Kidney (tissue), 14 donors: ENCODE measurements around the gene ADIG. TPM values are rescaled to one million over a fixed set of nuclear protein-coding genes. Genes with fewer than 3 reads are reported as not detected.

Experiments
- DNase-seq, 5 donors: peaks; one replicate each; pipeline ENCODE4 v3.0.0-alpha.2; 2013 to 2020
- FAIRE-seq: peaks from 2 replicates; lab custom pipeline; 2012; peaks lifted over from hg19 to GRCh38; lab: Jason Lieb, UNC
- H3K27ac ChIP-seq, 2 donors: one replicate each; pipeline ENCODE4 v1.7.0; 2013; ENCODE audit warnings: low read depth in 2 of 2, low read length in 2 of 2, inconsistent platforms in 1 of 2
- H3K27me3 ChIP-seq: one replicate; pipeline ENCODE4 v1.7.1; 2013; ENCODE audit warnings: low read length, inconsistent platforms; ENCODE audit not compliant: control insufficient read depth, insufficient read depth
- H3K36me3 ChIP-seq, 3 donors: one replicate each; pipeline versions ENCODE4 v1.7.0 to v1.7.1; 2013; ENCODE audit warnings: low read length in 3 of 3, control low read depth in 1 of 3, inconsistent platforms in 1 of 3; ENCODE audit not compliant: insufficient read depth in 3 of 3, control insufficient read depth in 2 of 3
- H3K4me1 ChIP-seq, 3 donors: one replicate each; pipeline versions ENCODE4 v1.7.0 to v1.7.1; 2013; ENCODE audit warnings: low read length in 3 of 3, inconsistent platforms in 1 of 3, low read depth in 1 of 3; ENCODE audit not compliant: control insufficient read depth in 2 of 3, insufficient read depth in 2 of 3
- H3K4me3 ChIP-seq, 3 donors: one replicate each; pipeline versions ENCODE4 v1.7.0 to v1.8.1; 2013; ENCODE audit warnings: low read length in 3 of 3, control low read depth in 1 of 3, inconsistent platforms in 1 of 3
- H3K9ac ChIP-seq, 3 donors: one replicate each; pipeline versions ENCODE4 v1.7.0 to v1.7.1; 2013; ENCODE audit warnings: low read length in 3 of 3, control low read depth in 1 of 3, inconsistent platforms in 1 of 3
- H3K9me3 ChIP-seq, 3 donors: one replicate each; pipeline versions ENCODE4 v1.7.0 to v1.7.1; 2013; ENCODE audit warnings: low read length in 3 of 3, control low read depth in 1 of 3, inconsistent platforms in 1 of 3; ENCODE audit not compliant: control insufficient read depth in 2 of 3, insufficient read depth in 1 of 3
- CTCF ChIP-seq: IDR thresholded peaks from 3 replicates; pipeline ENCODE4 v1.5.1; 2012; ENCODE audit warnings: mild to moderate bottlenecking, moderate library complexity, borderline replicate concordance; ENCODE audit not compliant: insufficient read depth; ENCODE audit errors: extremely low read depth
- intact Hi-C: fragments of 100-400 bp; cut with DNase I; formaldehyde crosslinking; loops from one replicate; pipeline ENCODE4 v1.11.1; 2022
- polyA plus RNA-seq: library from polyadenylated mRNA; stranded (reverse); fragments of 350-450 nt; fragmentation: Illumina TruSeq; extraction: RNeasy Lipid Tissue Mini Kit (QIAGEN cat#74804); gene quantifications from one replicate; pipeline ENCODE4 v1.2.3, GENCODE V29; 2014; ENCODE audit warnings: low read depth, low replicate concordance; ENCODE audit not compliant: insufficient read depth
- total RNA-seq: library from RNA; stranded (reverse); fragmentation: NEBNext Ultra II Directional; extraction: Animal tissue kit (Norgen Biotek cat#: 25700); gene quantifications from one replicate; pipeline ENCODE4 v1.2.1, GENCODE V29; 2021
- donor health status: control.
- donor health status: control.
- donor health status: control.
- donor health status: control.
- donor health status: control.
- donor health status: DM: yes; HTN: yes; CAD: no.
- donor health status: Normal renal cell carcinoma (clear cell type).

The ADIG gene
- total and polyA plus RNA-seq, 2 donors from 2014 or later: 0.58 TPM; not detected in 1

- Histone ChIP-seq H3K27me3 (no peaks in the 10 kb centered on the region), H3K4me3 (no peak overlapping the region), H3K9me3 (no peaks in the 10 kb centered on the region), H3K36me3 (no peaks in the 10 kb centered on the region), H3K27ac (no peak overlapping the region), H3K9ac (no peak overlapping the region), H3K4me1 (no peaks in the 10 kb centered on the region)
- TF ChIP-seq CTCF: no peak
- FAIRE-seq: no peak
- DNase-seq: no peak
- intact Hi-C loops: no loop called here
Observed at GRCh38 chr20:38631155-38632022, 50.4 kb downstream of the ADIG start.

- no peak overlapping the region for H3K9ac ChIP-seq
- no peaks in the 10 kb centered on the region for H3K27me3 ChIP-seq
- H3K27ac ChIP-seq: no peak overlapping the region
- peak; percentile 76 for TF ChIP-seq CTCF
- FAIRE-seq (no peak), DNase-seq (peak in 4 of 5 donors; percentile 51 to 67 (median 58))
- H3K36me3 ChIP-seq: no peaks in the 10 kb centered on the region
- no peaks in the 10 kb centered on the region for H3K9me3 ChIP-seq
- intact Hi-C loops: no loop called here
- no peak overlapping the region for H3K4me3 ChIP-seq
- H3K4me1 ChIP-seq: no peaks in the 10 kb centered on the region
Observed at GRCh38 chr20:38633577-38634093, 52.6 kb downstream of the ADIG start.

GRCh38 chr20:38635721-38636288 is 54.8 kb downstream of the ADIG start:
- no peaks in the 10 kb centered on the region for H3K4me1 ChIP-seq
- intact Hi-C loops: no loop called here
- H3K9me3 ChIP-seq: no peaks in the 10 kb centered on the region
- DNase-seq: no peak
- H3K9ac ChIP-seq: no peak overlapping the region
- no peaks in the 10 kb centered on the region for H3K36me3 ChIP-seq
- TF ChIP-seq CTCF: no peak
- FAIRE-seq: no peak
- H3K27me3 ChIP-seq: no peaks in the 10 kb centered on the region
- no peak overlapping the region for H3K27ac ChIP-seq
- H3K4me3 ChIP-seq: no peak overlapping the region

Other genes starting within 250 kb of the ADIG start
- gene LBP, start 234.7 kb upstream of the ADIG start, total RNA-seq: 2.3 TPM
- 1.2 TPM for gene LBP, start 234.7 kb upstream of the ADIG start, polyA plus RNA-seq
- gene SNHG17, start 145.9 kb upstream of the ADIG start, total RNA-seq: 33.2 TPM
- 19.7 TPM for gene SNHG17, start 145.9 kb upstream of the ADIG start, polyA plus RNA-seq
- gene RALGAPB, start 108.4 kb upstream of the ADIG start, total RNA-seq: 43.3 TPM
- gene RALGAPB, start 108.4 kb upstream of the ADIG start, polyA plus RNA-seq: 9.4 TPM
- 20.2 TPM for gene ARHGAP40, start 20.6 kb downstream of the ADIG start, total RNA-seq
- gene ARHGAP40, start 20.6 kb downstream of the ADIG start, polyA plus RNA-seq: 1.3 TPM
- gene SLC32A1, start 143.3 kb downstream of the ADIG start, total RNA-seq: not detected
- not detected for gene SLC32A1, start 143.3 kb downstream of the ADIG start, polyA plus RNA-seq
- gene ACTR5, start 167.3 kb downstream of the ADIG start, total RNA-seq: 8.4 TPM
- gene ACTR5, start 167.3 kb downstream of the ADIG start, polyA plus RNA-seq: 5.8 TPM
- 29.4 TPM for gene PPP1R16B, start 224.5 kb downstream of the ADIG start, total RNA-seq
- gene PPP1R16B, start 224.5 kb downstream of the ADIG start, polyA plus RNA-seq: 11.5 TPM